WERI-Rb-1 (cell line): ENCODE measurements around the gene ATG9A.

Experiments used
- DNase-seq: peaks from one replicate; pipeline ENCODE4 v3.0.0-alpha.2; 2020
- H3K27ac ChIP-seq: fragments of 250-450 bp; sonication (Bioruptor Pico); 2 replicates; pipeline ENCODE4 v1.5.1; 2020; ENCODE audit warnings: mild to moderate bottlenecking, moderate library complexity
- H3K27me3 ChIP-seq: fragments of 250-450 bp; sonication (Bioruptor Pico); 2 replicates; pipeline ENCODE4 v1.5.1; 2021; ENCODE audit warnings: mild to moderate bottlenecking, low read depth, moderate library complexity; ENCODE audit not compliant: insufficient read depth, severe bottlenecking
- H3K36me3 ChIP-seq: fragments of 250-450 bp; sonication (Bioruptor Pico); 2 replicates; pipeline ENCODE4 v1.5.1; 2020; ENCODE audit warnings: mild to moderate bottlenecking, moderate library complexity
- H3K4me3 ChIP-seq: 2 replicates; pipeline ENCODE4 v1.5.1; 2011; ENCODE audit warnings: low read depth, mild to moderate bottlenecking, control low read depth, low read length
- H3K9me3 ChIP-seq: fragments of 250-450 bp; sonication (Bioruptor Pico); 2 replicates; pipeline ENCODE4 v1.5.1; 2021; ENCODE audit warnings: mild to moderate bottlenecking, moderate library complexity; ENCODE audit not compliant: severe bottlenecking
- CTCF ChIP-seq: IDR thresholded peaks from 2 replicates; pipeline ENCODE4 v1.5.1; 2011; ENCODE audit warnings: low read depth, mild to moderate bottlenecking, control low read depth, inconsistent platforms, low read length

ATG9A gene

GRCh38 chr2:219207884-219208740 is 21.3 kb downstream of the ATG9A start:
- Histone ChIP-seq H3K36me3 (peaks cover 54% of the 10 kb centered on the region), H3K9me3 (no peaks in the 10 kb centered on the region), H3K27ac (no peak overlapping the region), H3K4me3 (no peak overlapping the region), H3K27me3 (no peaks in the 10 kb centered on the region)
- no peak for TF ChIP-seq CTCF
- no peak for DNase-seq

GRCh38 chr2:219207134-219207883 is 22.1 kb downstream of the ATG9A start:
- no peaks in the 10 kb centered on the region for H3K27me3 ChIP-seq
- TF ChIP-seq CTCF = no peak
- H3K4me3 ChIP-seq = peak overlapping the region; percentile 62
- no peaks in the 10 kb centered on the region for H3K9me3 ChIP-seq
- no peak for DNase-seq
- peak overlapping the region; percentile 87 for H3K27ac ChIP-seq
- peaks cover 46% of the 10 kb centered on the region for H3K36me3 ChIP-seq

- Histone ChIP-seq H3K27ac (peak within 1 kb of the TSS; percentile 87), H3K36me3 (peaks cover 40% of the 10 kb centered on the region)
- no peak for TF ChIP-seq CTCF
Measured at GRCh38 chr2:219206328-219207133, 22.9 kb downstream of the ATG9A start, which contains the start of gene ZFAND2B. ZFAND2B (plus strand) TSS chr2:219206782; CDS start chr2:219206988, 206 bp downstream.

GRCh38 chr2:219205981-219206327 is 23.5 kb downstream of the ATG9A start:
- TF ChIP-seq CTCF = no peak
- Histone ChIP-seq H3K4me3 (peak overlapping the region; percentile 46), H3K9me3 (no peaks in the 10 kb centered on the region), H3K27ac (peak overlapping the region; percentile 87), H3K27me3 (no peaks in the 10 kb centered on the region), H3K36me3 (peaks cover 36% of the 10 kb centered on the region)
- no peak for DNase-seq

More at GRCh38 chr2:219206328-219207133, 22.9 kb downstream of the ATG9A start, which contains the start of gene ZFAND2B:
- Histone ChIP-seq H3K27me3 (no peaks in the 10 kb centered on the region), H3K4me3 (peak within 1 kb of the TSS; percentile 62), H3K9me3 (no peaks in the 10 kb centered on the region)
- DNase-seq = peak; percentile 94

GRCh38 chr2:219205165-219205538 is 24.3 kb downstream of the ATG9A start:
- DNase-seq = no peak
- Histone ChIP-seq H3K27ac (no peak overlapping the region), H3K9me3 (no peaks in the 10 kb centered on the region), H3K27me3 (no peaks in the 10 kb centered on the region), H3K4me3 (no peak overlapping the region), H3K36me3 (peaks cover 28% of the 10 kb centered on the region)
- TF ChIP-seq CTCF = no peak
